Esophagus muscularis mucosa (tissue), 3 donors: ENCODE measurements around the gene PIBF1.

ENCODE experiments used
- POLR2A ChIP-seq: fragments of 450-650 bp; IDR thresholded peaks from one replicate; pipeline ENCODE4 v1.6.1; 2017; ENCODE audit warnings: antibody characterized with exemption, moderate library complexity, mild to moderate bottlenecking, low read depth
- TF ChIP-seq, protein P1 (sequence below), 3 experiments: fragments of 200-600 bp in 2 of 3; fragments of 450-650 bp in 1 of 3; sonication (generic) in 2 of 3; IDR thresholded peaks; one replicate each; pipeline ENCODE4 v1.5.1; 2017 to 2019; ENCODE audit warnings: antibody characterized with exemption in 3 of 3, mild to moderate bottlenecking in 2 of 3, moderate library complexity in 1 of 3

GRCh38 chr13:72850959-72851677 lies 69.2 kb downstream of the PIBF1 start:
- TF ChIP-seq, protein P1, sequence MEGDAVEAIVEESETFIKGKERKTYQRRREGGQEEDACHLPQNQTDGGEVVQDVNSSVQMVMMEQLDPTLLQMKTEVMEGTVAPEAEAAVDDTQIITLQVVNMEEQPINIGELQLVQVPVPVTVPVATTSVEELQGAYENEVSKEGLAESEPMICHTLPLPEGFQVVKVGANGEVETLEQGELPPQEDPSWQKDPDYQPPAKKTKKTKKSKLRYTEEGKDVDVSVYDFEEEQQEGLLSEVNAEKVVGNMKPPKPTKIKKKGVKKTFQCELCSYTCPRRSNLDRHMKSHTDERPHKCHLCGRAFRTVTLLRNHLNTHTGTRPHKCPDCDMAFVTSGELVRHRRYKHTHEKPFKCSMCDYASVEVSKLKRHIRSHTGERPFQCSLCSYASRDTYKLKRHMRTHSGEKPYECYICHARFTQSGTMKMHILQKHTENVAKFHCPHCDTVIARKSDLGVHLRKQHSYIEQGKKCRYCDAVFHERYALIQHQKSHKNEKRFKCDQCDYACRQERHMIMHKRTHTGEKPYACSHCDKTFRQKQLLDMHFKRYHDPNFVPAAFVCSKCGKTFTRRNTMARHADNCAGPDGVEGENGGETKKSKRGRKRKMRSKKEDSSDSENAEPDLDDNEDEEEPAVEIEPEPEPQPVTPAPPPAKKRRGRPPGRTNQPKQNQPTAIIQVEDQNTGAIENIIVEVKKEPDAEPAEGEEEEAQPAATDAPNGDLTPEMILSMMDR (IDR thresholded peaks at IDR 0.05) = no peak
- TF ChIP-seq POLR2A = no peak
